K562 (cell line): ENCODE results near the gene PRTFDC1. TPM values are rescaled to one million over a fixed set of nuclear protein-coding genes. Genes with fewer than 3 reads are reported as not detected.

Experiments used
- GTF2F1 ChIP-seq: IDR thresholded peaks from 2 replicates; pipeline ENCODE4 v1.6.1; 2011; ENCODE audit warnings: low read depth, low read length, improper control_type of control experiment
- MAX ChIP-seq: sonication (generic); formaldehyde crosslinking; IDR thresholded peaks from 2 replicates; pipeline ENCODE4 v1.9.0; 2022; ENCODE audit warnings: mild to moderate bottlenecking, missing genetic modification reagents
- MED1 ChIP-seq: sonication (generic); formaldehyde crosslinking; IDR thresholded peaks from 2 replicates; pipeline ENCODE4 v1.8.1; 2023; ENCODE audit warnings: missing genetic modification reagents, borderline replicate concordance
- MEIS2 ChIP-seq: fragments of 450-650 bp; IDR thresholded peaks from 2 replicates; pipeline ENCODE4 v1.6.1; 2014; ENCODE audit warnings: mild to moderate bottlenecking; ENCODE audit not compliant: partially characterized antibody
- NFE2 ChIP-seq: IDR thresholded peaks from 2 replicates; pipeline ENCODE4 v1.6.1; 2014; ENCODE audit warnings: antibody characterized with exemption, low read depth
- RBM25 ChIP-seq: fragments of 200-400 bp; formaldehyde crosslinking; IDR thresholded peaks from 2 replicates; pipeline ENCODE4 v1.6.1; 2018; ENCODE audit warnings: low read length, low read depth, moderate library complexity; ENCODE audit not compliant: severe bottlenecking
- SP2 ChIP-seq: IDR thresholded peaks from 2 replicates; pipeline ENCODE4 v1.6.1; 2011; ENCODE audit warnings: mild to moderate bottlenecking, low read depth, low read length, moderate library complexity; ENCODE audit not compliant: poor library complexity, severe bottlenecking; ENCODE audit errors: extremely low read depth
- ZFP1 ChIP-seq: fragments of 450-650 bp; formaldehyde crosslinking; IDR thresholded peaks from 2 replicates; pipeline ENCODE4 v1.4.0; 2020; ENCODE audit warnings: mild to moderate bottlenecking, mixed read lengths
- ZNF324 ChIP-seq: fragments of 250-450 bp; sonication (Bioruptor Pico); IDR thresholded peaks from 2 replicates; pipeline ENCODE4 v1.4.0; 2020; ENCODE audit warnings: mild to moderate bottlenecking
- ZNF586 ChIP-seq: fragments of 450-650 bp; formaldehyde crosslinking; conservative IDR thresholded peaks from 2 replicates; pipeline ENCODE4 v1.4.0; 2020; ENCODE audit warnings: mild to moderate bottlenecking, moderate library complexity
- ZNF77 ChIP-seq: fragments of 250-450 bp; sonication (Bioruptor Pico); IDR thresholded peaks from 2 replicates; pipeline ENCODE4 v1.5.0; 2020
- polyA plus RNA-seq, 8 experiments: library from polyadenylated mRNA; depleted of rRNA in 4 of 8; stranded (reverse) in 5 of 8; unstranded in 3 of 8; fragments of >200 nt; fragmentation: Nextera tagmentation in 2 of 8; fragmentation: Illumina TruSeq in 1 of 8; extraction: Ambion mirVana in 2 of 8; extraction: Trizol in 1 of 8; gene quantifications; 2 replicates each; pipeline versions ENCODE4 v1.2.1 to v1.2.3, GENCODE V29; 2011 to 2014; ENCODE audit warnings: inconsistent platforms in 1 of 8, missing spikeins in 1 of 8
- total RNA-seq, 7 experiments: library from RNA; depleted of rRNA in 6 of 7; stranded (reverse); fragments of >200 nt in 6 of 7; fragmentation: Illumina TruSeq in 2 of 7; extraction: Trizol in 2 of 7; gene quantifications; 2 replicates each; pipeline versions ENCODE4 v1.2.1 to v1.2.3, GENCODE V29; 2011 to 2021; ENCODE audit warnings: low replicate concordance in 1 of 7
- TF ChIP-seq, protein P1 (sequence below): fragments of 250-450 bp; sonication (Bioruptor Pico); IDR thresholded peaks from 2 replicates; pipeline ENCODE4 v1.4.0; 2020
- TF ChIP-seq, protein P2 (sequence below): fragments of 150-350 bp; IDR thresholded peaks from 2 replicates; pipeline ENCODE4 v1.6.1; 2014; ENCODE audit warnings: low read depth, mild to moderate bottlenecking, low read length, borderline replicate concordance
- TF ChIP-seq, protein P3 (sequence below): sonication (generic); formaldehyde crosslinking; IDR thresholded peaks from 2 replicates; pipeline ENCODE4 v1.8.0; 2023; ENCODE audit warnings: missing genetic modification reagents, mild to moderate bottlenecking, borderline replicate concordance
- TF ChIP-seq, protein P4 (sequence below): sonication (generic); formaldehyde crosslinking; IDR thresholded peaks from 2 replicates; pipeline ENCODE4 v1.8.0; 2022; ENCODE audit warnings: missing genetic modification reagents, mild to moderate bottlenecking, moderate library complexity, borderline replicate concordance

PRTFDC1 gene
- total and polyA plus RNA-seq, 9 of the 15 experiments (the other 6 are each of a cell fraction or from before 2014, with no cell fraction given), result 7.0 to 27.6 (median 10.0) TPM

DNA sequence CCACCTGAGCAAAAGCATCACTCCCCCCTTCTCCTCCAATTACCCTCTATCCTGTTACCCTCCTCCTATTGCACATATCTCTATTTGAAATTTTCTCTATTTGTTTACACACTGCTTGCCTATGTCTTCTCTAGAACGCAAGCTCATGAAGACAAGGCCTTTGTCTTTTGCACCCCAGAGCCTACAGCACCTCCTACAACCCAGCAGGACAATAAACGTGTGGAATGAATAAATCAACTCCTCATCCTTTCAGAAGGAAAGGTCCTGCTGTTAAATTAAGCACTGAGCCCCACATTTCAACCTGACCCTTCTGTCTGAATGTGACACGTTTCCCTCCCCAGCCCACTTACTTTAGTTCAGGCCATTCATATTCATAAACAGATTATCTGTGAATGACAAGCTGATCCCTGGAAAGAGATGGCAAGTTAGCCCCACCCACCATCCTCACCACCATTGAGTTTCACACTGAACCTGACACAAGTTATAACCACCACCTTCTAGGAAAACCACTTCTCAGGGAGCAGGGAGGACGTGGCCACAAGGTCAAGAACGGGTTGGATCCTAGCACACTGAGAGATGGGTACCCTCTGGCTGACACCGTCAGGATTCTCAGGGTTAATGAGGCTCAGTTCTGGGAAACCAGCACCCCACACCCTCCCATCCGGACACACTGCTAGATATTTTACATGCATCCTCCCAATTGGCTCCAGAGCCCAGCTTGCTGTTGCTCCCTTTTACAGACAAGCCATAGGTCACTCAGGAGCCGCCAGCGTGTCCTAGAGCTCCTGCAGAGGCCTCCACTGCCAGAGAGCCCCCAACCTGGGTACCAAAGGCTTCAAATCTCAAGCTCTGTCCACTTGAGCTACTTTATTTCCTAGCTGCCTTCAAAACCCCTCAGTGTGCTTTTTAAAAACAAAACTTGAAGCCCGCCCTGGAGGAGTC is 934 bp downstream of the PRTFDC1 start (continued):
- no peak for TF ChIP-seq MED1 (CRISPR knock-in tag)
- TF ChIP-seq ZNF324 (CRISPR knock-in tag), result no peak
- no peak; the same call in 1 of the 2 replicates for TF ChIP-seq GTF2F1
- no peak for TF ChIP-seq MAX (CRISPR knock-in tag)
- no peak for TF ChIP-seq RBM25
- no peak for TF ChIP-seq NFE2
- no peak for TF ChIP-seq ZNF586 (CRISPR knock-in tag)
- TF ChIP-seq, protein P1, sequence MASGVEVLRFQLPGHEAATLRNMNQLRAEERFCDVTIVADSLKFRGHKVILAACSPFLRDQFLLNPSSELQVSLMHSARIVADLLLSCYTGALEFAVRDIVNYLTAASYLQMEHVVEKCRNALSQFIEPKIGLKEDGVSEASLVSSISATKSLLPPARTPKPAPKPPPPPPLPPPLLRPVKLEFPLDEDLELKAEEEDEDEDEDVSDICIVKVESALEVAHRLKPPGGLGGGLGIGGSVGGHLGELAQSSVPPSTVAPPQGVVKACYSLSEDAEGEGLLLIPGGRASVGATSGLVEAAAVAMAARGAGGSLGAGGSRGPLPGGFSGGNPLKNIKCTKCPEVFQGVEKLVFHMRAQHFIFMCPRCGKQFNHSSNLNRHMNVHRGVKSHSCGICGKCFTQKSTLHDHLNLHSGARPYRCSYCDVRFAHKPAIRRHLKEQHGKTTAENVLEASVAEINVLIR (CRISPR knock-in tag), result no peak
- TF ChIP-seq, protein P2, sequence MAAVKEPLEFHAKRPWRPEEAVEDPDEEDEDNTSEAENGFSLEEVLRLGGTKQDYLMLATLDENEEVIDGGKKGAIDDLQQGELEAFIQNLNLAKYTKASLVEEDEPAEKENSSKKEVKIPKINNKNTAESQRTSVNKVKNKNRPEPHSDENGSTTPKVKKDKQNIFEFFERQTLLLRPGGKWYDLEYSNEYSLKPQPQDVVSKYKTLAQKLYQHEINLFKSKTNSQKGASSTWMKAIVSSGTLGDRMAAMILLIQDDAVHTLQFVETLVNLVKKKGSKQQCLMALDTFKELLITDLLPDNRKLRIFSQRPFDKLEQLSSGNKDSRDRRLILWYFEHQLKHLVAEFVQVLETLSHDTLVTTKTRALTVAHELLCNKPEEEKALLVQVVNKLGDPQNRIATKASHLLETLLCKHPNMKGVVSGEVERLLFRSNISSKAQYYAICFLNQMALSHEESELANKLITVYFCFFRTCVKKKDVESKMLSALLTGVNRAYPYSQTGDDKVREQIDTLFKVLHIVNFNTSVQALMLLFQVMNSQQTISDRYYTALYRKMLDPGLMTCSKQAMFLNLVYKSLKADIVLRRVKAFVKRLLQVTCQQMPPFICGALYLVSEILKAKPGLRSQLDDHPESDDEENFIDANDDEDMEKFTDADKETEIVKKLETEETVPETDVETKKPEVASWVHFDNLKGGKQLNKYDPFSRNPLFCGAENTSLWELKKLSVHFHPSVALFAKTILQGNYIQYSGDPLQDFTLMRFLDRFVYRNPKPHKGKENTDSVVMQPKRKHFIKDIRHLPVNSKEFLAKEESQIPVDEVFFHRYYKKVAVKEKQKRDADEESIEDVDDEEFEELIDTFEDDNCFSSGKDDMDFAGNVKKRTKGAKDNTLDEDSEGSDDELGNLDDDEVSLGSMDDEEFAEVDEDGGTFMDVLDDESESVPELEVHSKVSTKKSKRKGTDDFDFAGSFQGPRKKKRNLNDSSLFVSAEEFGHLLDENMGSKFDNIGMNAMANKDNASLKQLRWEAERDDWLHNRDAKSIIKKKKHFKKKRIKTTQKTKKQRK, result no peak
- TF ChIP-seq, protein P3, sequence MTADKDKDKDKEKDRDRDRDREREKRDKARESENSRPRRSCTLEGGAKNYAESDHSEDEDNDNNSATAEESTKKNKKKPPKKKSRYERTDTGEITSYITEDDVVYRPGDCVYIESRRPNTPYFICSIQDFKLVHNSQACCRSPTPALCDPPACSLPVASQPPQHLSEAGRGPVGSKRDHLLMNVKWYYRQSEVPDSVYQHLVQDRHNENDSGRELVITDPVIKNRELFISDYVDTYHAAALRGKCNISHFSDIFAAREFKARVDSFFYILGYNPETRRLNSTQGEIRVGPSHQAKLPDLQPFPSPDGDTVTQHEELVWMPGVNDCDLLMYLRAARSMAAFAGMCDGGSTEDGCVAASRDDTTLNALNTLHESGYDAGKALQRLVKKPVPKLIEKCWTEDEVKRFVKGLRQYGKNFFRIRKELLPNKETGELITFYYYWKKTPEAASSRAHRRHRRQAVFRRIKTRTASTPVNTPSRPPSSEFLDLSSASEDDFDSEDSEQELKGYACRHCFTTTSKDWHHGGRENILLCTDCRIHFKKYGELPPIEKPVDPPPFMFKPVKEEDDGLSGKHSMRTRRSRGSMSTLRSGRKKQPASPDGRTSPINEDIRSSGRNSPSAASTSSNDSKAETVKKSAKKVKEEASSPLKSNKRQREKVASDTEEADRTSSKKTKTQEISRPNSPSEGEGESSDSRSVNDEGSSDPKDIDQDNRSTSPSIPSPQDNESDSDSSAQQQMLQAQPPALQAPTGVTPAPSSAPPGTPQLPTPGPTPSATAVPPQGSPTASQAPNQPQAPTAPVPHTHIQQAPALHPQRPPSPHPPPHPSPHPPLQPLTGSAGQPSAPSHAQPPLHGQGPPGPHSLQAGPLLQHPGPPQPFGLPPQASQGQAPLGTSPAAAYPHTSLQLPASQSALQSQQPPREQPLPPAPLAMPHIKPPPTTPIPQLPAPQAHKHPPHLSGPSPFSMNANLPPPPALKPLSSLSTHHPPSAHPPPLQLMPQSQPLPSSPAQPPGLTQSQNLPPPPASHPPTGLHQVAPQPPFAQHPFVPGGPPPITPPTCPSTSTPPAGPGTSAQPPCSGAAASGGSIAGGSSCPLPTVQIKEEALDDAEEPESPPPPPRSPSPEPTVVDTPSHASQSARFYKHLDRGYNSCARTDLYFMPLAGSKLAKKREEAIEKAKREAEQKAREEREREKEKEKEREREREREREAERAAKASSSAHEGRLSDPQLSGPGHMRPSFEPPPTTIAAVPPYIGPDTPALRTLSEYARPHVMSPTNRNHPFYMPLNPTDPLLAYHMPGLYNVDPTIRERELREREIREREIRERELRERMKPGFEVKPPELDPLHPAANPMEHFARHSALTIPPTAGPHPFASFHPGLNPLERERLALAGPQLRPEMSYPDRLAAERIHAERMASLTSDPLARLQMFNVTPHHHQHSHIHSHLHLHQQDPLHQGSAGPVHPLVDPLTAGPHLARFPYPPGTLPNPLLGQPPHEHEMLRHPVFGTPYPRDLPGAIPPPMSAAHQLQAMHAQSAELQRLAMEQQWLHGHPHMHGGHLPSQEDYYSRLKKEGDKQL, result no peak
- no peak for TF ChIP-seq SP2
- TF ChIP-seq MEIS2, result peak; percentile 36
- no peak for TF ChIP-seq ZFP1 (CRISPR knock-in tag)
- TF ChIP-seq, protein P4, sequence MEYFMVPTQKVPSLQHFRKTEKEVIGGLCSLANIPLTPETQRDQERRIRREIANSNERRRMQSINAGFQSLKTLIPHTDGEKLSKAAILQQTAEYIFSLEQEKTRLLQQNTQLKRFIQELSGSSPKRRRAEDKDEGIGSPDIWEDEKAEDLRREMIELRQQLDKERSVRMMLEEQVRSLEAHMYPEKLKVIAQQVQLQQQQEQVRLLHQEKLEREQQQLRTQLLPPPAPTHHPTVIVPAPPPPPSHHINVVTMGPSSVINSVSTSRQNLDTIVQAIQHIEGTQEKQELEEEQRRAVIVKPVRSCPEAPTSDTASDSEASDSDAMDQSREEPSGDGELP (CRISPR knock-in tag), result no peak
- no peak for TF ChIP-seq ZNF77 (CRISPR knock-in tag)
